Lower leg skin (tissue), 4 donors: ENCODE data around the gene FZD7. TPM values are rescaled to one million over a fixed set of nuclear protein-coding genes. Genes with fewer than 3 reads are reported as not detected.

ENCODE experiments used
- DNase-seq, 2 donors: peaks; one replicate each; pipeline ENCODE4 v3.0.0-alpha.2; 2019; ENCODE audit warnings: low spot score in 2 of 2
- H3K4me3 ChIP-seq: fragments of 200-600 bp; sonication (generic); 2 replicates; pipeline ENCODE4 v1.5.1; 2017; ENCODE audit warnings: mild to moderate bottlenecking, low read depth; ENCODE audit not compliant: poor library complexity, severe bottlenecking
- POLR2A ChIP-seq, 2 donors: fragments of 450-650 bp; IDR thresholded peaks; one replicate each; pipeline ENCODE4 v1.6.1; 2016 to 2017; ENCODE audit warnings: antibody characterized with exemption in 2 of 2, mild to moderate bottlenecking in 1 of 2, moderate library complexity in 1 of 2
- WGBS, 2 donors: methylation state at CpG; one replicate each; pipeline ENCODE4 v1.1.5; 2018; 5-methylcytosine and 5-hydroxymethylcytosine counted together
- intact Hi-C: fragments of 100-400 bp; cut with DNase I; formaldehyde crosslinking; loops from one replicate; pipeline ENCODE4 v1.15.0; 2023; ENCODE audit warnings: low total_unique reads
- total RNA-seq, 4 donors: library from RNA; depleted of rRNA; stranded (reverse); fragments of >200 nt; gene quantifications; one replicate each; pipeline ENCODE4 v1.1.0, GENCODE V29; 2016
- TF ChIP-seq, protein P1 (sequence below), 3 donors: fragments of 450-650 bp; IDR thresholded peaks; one replicate each; pipeline ENCODE4 v1.5.1; 2016; ENCODE audit warnings: antibody characterized with exemption in 3 of 3, mild to moderate bottlenecking in 3 of 3, moderate library complexity in 2 of 3

FZD7 gene
- total RNA-seq, 4 donors from 2014 or later = 9.1 to 38.9 (median 22.1) TPM

DNA sequence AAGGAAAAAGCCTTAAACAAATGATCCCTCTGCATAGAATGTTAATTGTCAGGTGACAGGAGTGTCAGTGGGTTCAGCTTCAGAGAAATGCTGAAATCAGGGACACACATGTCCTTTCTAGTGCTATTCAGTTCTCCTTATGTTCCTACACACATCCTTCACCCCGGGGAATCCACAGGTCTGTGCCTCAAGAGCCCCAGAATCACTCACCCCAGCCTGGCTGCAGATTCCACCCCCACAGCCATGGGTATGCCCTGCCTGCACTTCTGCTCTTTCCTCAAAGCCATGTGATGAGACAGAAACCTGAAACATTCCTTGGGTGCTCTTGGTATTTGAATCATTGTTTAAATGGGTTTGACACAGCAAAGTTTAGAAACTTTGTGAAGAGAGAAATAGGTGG lies 27.4 kb upstream of the FZD7 start:
- no peak overlapping the region for H3K4me3 ChIP-seq
- no peak for DNase-seq
- no peak for TF ChIP-seq POLR2A (IDR thresholded peaks at IDR 0.05)
- TF ChIP-seq, protein P1, sequence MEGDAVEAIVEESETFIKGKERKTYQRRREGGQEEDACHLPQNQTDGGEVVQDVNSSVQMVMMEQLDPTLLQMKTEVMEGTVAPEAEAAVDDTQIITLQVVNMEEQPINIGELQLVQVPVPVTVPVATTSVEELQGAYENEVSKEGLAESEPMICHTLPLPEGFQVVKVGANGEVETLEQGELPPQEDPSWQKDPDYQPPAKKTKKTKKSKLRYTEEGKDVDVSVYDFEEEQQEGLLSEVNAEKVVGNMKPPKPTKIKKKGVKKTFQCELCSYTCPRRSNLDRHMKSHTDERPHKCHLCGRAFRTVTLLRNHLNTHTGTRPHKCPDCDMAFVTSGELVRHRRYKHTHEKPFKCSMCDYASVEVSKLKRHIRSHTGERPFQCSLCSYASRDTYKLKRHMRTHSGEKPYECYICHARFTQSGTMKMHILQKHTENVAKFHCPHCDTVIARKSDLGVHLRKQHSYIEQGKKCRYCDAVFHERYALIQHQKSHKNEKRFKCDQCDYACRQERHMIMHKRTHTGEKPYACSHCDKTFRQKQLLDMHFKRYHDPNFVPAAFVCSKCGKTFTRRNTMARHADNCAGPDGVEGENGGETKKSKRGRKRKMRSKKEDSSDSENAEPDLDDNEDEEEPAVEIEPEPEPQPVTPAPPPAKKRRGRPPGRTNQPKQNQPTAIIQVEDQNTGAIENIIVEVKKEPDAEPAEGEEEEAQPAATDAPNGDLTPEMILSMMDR (IDR thresholded peaks at IDR 0.05) = no peak
- intact Hi-C loops = no loop called here
- WGBS, 2 donors = 87 to 94% methylated on average over 1 of the region's 1 CpG

DNA sequence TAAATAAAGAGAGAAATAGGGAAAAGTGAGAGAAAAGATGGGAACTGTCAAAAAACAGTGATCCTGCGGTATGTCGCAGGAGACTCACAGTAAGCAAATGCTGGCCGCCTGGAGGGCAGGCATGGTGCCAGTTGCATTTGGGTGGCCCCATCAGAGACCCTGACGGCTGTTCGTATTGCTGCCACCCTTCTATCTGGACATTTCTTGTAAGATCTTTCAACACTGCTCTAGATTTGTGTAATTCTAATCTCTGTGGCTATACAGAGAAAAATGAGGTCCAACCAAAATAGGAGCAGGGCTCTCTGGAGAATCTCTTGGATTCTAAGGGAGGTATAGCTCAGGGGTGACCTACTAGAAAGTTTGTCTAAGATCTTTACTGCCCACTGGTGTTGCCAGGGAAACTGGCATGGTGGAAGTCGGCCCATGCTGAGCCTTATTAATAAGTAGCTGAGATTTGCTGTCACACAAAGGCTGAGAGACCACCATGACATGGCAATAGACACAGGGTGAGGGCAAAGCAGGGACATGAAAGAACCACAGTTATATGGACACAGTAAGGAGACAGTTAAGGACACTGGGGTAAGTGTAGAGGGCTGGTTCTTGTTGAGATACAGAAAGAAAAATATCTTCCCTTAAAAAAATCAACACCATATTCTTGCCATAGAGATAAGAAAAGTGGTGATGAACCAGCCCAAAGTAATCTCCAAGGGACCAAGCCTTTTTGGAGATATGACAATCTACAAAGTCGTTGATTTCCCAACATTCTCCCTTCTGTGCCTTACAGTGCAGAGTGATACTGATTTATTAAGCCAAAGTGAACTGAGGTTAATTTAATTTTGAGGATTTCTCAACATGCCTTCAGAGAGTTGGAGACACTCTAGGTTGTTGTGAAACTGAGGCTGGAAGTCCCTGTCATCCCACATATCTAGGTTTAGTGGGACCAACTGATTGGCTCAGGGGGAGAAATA lies 26.4 kb upstream of the FZD7 start:
- no peak for DNase-seq
- TF ChIP-seq, protein P1 (IDR thresholded peaks at IDR 0.05) = no peak
- TF ChIP-seq POLR2A (IDR thresholded peaks at IDR 0.05) = no peak
- WGBS, 2 donors = 86 to 88% methylated on average over 7 of the region's 7 CpGs
- intact Hi-C loops = no loop called here
- no peak overlapping the region for H3K4me3 ChIP-seq

DNA sequence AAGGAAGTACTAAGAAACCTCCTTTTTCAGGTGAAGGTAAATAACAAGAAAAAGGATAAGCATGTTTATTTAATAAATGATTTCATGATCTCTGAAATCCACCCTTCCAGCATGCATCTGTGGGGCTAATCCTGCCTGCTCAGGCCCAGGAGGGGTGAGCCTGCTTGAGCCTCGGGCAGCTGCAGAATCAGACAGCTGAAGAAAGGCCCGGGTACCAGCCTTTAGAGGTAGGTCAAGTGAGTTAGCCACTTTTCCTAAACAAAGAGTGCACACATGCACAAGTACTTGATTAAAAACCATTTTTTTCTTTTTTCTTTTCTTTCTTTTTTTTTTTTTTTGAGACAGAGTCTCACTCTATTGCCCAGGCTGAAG lies 25.7 kb upstream of the FZD7 start:
- DNase-seq = no peak
- WGBS, 2 donors = 92 to 100% methylated on average over 2 of the region's 2 CpGs
- intact Hi-C loops = no loop called here
- TF ChIP-seq, protein P1 (IDR thresholded peaks at IDR 0.05) = no peak
- no peak for TF ChIP-seq POLR2A (IDR thresholded peaks at IDR 0.05)
- no peak overlapping the region for H3K4me3 ChIP-seq

DNA sequence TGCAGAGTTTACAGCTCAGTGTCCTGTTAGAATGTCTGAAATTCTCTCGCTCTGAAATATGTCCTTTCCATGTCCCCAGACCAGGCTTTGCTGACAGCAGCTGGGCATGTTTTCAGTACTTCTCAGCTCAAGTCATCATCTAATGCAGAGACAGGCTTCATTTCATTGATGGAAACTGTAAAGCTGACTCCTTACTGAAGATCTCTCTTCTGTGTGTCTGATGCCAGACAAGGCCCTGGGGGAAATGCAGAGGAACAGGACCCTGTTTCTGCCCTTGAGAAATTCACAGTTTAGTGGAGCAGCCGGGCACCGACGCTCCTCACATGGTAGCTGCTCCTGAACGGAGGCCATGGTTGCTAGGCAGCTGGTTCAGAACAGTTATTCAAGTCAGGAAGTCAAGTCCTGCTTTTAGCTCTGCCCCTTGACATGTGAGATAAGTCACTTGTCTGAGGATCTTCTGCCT lies 24.6 kb upstream of the FZD7 start:
- WGBS, 2 donors = 51 to 53% methylated on average over 5 of the region's 5 CpGs
- no peak overlapping the region for H3K4me3 ChIP-seq
- no peak for TF ChIP-seq POLR2A (IDR thresholded peaks at IDR 0.05)
- TF ChIP-seq, protein P1 (IDR thresholded peaks at IDR 0.05) = no peak
- DNase-seq = no peak
- intact Hi-C loops = no loop called here

DNA sequence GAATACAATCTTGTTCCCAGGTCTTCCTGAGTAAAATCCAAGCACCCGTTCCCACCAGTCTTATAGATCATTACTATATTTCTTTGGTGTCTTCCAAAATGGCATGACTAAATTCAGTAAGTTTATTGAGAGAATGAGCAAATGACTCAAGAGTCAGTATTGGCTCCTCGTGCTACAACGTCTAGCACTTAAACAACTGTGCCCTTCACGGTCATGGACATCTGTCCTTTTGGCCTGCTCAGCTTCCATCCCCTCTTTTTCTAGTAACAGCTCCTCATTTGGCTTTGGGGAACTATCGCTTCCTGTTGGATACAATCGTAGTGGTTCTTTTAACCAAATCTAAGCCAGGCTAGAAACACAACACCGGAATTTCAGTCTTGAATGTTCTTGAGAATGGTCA lies 24.1 kb upstream of the FZD7 start:
- 86 to 91% methylated on average over 7 of the region's 7 CpGs for WGBS, 2 donors
- no peak for DNase-seq
- no peak overlapping the region for H3K4me3 ChIP-seq
- TF ChIP-seq, protein P1 (IDR thresholded peaks at IDR 0.05) = no peak
- TF ChIP-seq POLR2A (IDR thresholded peaks at IDR 0.05) = no peak
- intact Hi-C loops = no loop called here
